IPS DF 4.7 (cell line): ENCODE data around the gene COL4A5.
A peak's percentile ranks its signal among the peaks of the same experiment; 100 is the strongest.

Experiments used
- DNase-seq: peaks from one replicate; pipeline ENCODE4 v3.0.0-alpha.2; 2013; ENCODE audit warnings: low spot score; ENCODE audit errors: extremely low read depth

The COL4A5 gene

DNA sequence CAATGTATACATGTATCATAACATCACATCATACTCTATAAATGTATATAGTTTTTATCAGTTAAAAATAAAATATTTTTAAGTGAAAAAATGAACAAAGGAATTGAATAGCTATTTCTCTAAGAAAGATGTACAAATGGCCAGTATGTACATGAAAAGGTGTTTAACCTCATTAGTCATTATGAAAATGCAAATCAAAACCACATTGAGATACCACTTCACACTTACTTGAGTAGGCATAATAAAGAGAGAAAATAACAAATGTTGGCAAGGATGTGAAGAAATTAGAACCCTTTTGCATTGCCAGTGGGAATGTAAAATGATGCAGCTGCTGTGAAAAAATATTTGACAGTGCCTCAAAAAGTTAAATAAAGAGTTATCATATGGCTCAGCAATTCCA, 201.2 kb downstream of the COL4A5 start:
- DNase-seq, result no peak

GRCh38 chrX:108641589-108642272, 202.1 kb downstream of the COL4A5 start:
- no peak for DNase-seq

GRCh38 chrX:108642273-108642628, 202.6 kb downstream of the COL4A5 start:
- DNase-seq, result no peak

- no peak for DNase-seq
Measured at GRCh38 chrX:108664701-108665100, 225.1 kb downstream of the COL4A5 start.

GRCh38 chrX:108666101-108666500, 226.5 kb downstream of the COL4A5 start:
- DNase-seq, result no peak

GRCh38 chrX:108671526-108671925, 231.9 kb downstream of the COL4A5 start:
- DNase-seq, result no peak

GRCh38 chrX:108696690-108697089, 257.1 kb downstream of the COL4A5 start:
- no peak for DNase-seq

DNA sequence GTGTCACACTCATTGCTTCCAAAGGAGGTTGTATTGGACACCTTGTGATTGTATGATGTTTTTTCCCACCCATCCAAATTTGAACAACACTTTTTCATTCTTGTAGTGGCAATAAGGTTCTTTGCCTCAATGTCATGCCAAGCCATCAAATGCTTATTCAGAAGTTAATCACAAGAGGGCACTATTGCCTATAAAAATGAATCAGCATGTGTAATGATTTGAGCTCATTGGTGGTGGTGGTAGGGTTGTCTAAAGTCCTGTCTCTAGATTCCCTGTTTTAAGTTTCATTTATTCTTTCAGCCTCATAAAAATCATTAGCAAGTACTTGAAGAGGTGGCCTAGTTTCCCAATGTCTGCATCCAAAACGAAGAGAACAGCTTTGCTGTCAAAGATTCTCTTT, 259.7 kb downstream of the COL4A5 start:
- peak; percentile 5 for DNase-seq

GRCh38 chrX:108701633-108702032, 262.0 kb downstream of the COL4A5 start:
- no peak for DNase-seq

- no peak for DNase-seq
Measured at GRCh38 chrX:108702530-108702929, 262.9 kb downstream of the COL4A5 start.

- no peak for DNase-seq
Measured at GRCh38 chrX:108704839-108705238, 265.2 kb downstream of the COL4A5 start.

DNA sequence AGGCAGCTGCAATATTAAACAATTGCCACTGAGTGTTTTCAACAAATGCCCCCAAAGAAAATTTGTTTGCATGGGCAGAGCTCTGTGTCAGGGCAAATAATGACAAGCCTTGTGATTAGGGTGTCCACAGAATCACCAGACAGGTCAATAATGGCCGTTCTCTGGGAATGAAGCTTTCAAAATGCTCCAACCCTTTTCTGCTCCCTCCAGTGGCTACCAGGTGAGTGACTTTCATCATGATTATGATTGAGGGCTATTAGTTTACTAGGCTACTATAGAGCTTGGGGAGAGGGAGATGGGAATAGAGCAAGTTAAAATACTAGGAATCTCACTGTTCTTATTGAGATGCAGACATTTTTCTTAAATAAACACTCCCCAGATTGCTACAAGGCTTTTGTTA, 273.2 kb downstream of the COL4A5 start:
- DNase-seq, result no peak

- no peak for DNase-seq
Measured at GRCh38 chrX:108722561-108722960, 282.9 kb downstream of the COL4A5 start.

DNA sequence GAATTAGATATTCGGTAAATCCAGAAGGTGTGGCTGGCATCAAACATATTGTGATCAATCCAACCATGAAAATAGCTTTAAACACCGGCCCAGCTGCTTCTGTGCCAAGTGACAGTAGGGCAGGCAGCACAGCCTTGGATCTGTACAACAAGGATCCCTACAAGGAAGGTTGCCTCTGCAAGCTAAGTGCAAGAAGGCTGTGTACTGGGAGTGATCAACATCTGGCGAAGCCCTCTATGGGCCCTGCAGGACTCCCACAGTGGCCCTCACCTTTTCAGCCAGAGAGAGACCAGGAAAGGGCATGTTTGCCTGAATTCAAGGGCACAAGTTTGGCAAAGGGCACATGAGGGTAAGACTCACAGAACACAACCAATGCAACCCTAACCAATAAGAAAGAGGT, 287.1 kb downstream of the COL4A5 start:
- no peak for DNase-seq

GRCh38 chrX:108731153-108731552, 291.5 kb downstream of the COL4A5 start:
- no peak for DNase-seq

GRCh38 chrX:108732630-108733321, 293.1 kb downstream of the COL4A5 start:
- no peak for DNase-seq

GRCh38 chrX:108734426-108734825, 294.8 kb downstream of the COL4A5 start:
- no peak for DNase-seq

DNA sequence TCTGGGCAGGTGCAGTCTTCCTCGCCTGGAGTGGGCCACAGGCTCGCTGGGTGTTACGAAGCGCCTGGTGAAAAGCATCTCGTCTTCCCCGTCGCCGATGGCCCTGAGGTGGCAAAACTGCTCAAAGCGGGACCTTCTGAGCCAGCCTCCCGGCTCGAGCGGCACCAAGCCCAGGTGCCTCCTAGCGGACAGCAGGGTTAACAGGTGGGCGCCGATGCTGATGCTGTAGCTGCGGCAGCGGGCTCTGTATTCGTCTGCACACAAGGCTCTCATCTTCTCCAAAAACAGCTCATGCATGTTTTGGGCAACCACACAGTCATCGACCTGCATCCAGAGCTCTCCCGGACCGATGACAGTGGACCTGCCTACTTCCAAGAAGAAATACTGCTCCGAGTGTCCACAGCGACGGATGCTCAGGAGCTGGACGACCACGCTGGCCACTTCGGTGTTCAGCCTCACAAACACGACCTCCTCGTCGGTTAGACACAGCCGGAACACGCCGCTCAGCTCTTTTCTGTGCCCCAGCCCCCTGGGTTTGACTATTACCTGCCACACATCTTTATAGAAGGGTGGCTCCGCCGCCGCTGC, 295.5 kb downstream of the COL4A5 start:
- no peak for DNase-seq

DNA sequence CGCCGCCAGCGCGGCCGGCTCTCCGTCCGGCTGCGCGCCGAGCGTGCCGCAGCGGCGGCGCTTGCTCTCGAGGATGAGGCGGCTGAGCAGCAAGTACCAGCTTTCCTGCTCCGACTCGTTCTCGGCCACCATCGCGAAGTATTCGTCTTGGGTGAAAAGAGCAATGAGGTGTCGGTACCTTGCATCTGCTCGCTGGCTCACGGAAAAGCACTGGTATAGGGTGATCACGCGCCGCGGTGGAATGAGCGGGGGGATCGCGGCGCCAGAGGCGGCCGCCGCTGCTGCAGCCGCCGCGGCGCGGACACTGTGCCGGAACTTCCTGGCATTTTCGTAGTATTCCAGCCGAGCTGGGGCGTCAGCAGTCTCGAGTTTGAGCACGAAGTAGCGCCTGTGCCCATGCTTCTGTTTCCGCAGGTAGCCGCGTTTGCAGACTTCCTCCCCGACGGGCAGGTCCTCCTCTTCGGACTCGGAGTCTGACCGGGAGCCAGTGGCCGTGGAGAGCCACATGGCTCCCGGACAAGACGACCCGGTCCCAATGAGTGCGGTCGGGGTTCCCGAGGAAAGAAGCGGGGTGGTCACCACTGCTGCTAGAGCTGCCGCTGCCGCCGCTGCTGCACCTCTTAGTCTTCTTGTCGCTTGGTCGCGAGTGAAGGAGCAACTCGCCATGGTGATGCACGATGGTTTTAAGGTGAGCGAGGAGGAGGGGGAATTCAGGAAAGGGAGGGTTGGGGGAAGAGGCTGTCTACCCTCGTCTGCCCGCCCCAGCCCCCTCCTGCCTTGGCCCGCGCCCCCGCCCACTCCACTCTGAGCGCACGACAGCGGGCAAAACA, 296.3 kb downstream of the COL4A5 start:
- no peak for DNase-seq

GRCh38 chrX:108736509-108737479, 297.2 kb downstream of the COL4A5 start, which contains the start of gene IRS4:
IRS4 (minus strand) TSS chrX:108736563.
- peak; percentile 51 for DNase-seq

GRCh38 chrX:108737754-108738153, 298.1 kb downstream of the COL4A5 start:
- no peak for DNase-seq
